Measurements from ENCODE around the gene PLXNA4. TPM values are rescaled to one million over a fixed set of nuclear protein-coding genes. Genes with fewer than 3 reads are reported as not detected.

The PLXNA4 gene
- total and polyA plus RNA-seq, 10 donors: 0.15 to 14.7 (median 8.7) TPM

- intact Hi-C loops (cut with DNase I; ENCODE audit: low total_unique reads): no loop called here
Observed at GRCh38 chr7:132202541-132202940, 373.7 kb downstream of the PLXNA4 start.

GRCh38 chr7:132200141-132200540, 376.1 kb downstream of the PLXNA4 start:
- H3K4me1 ChIP-seq: no peaks in the 10 kb centered on the region
- no peak overlapping the region for H3K4me3 ChIP-seq
- TF ChIP-seq POLR2A (IDR thresholded peaks at IDR 0.05) (no peak), POLR2AphosphoS5 (IDR thresholded peaks at IDR 0.05) (no peak), CTCF (IDR thresholded peaks at IDR 0.05 in 8 of 11, conservative IDR thresholded peaks at IDR 0.05 in 3 of 11) (no peak)
- H3K27ac ChIP-seq: no peak overlapping the region
- 76 to 90% (median 88%) methylated on average over 4 of the region's 4 CpGs for WGBS, 5 donors
- H3K36me3 ChIP-seq: peaks cover 0 to 17% (median 0%) of the 10 kb centered on the region in 6 donors
- no peak for DNase-seq
- H3K9me3 ChIP-seq: no peaks in the 10 kb centered on the region
- no peaks in the 10 kb centered on the region for H3K27me3 ChIP-seq (replicated peaks in 1 of 7)
- intact Hi-C loops (cut with DNase I; ENCODE audit: low total_unique reads): no loop called here

More at GRCh38 chr7:132202541-132202940, 373.7 kb downstream of the PLXNA4 start:
- Histone ChIP-seq H3K4me3 (no peak overlapping the region), H3K27ac (no peak overlapping the region), H3K9me3 (no peaks in the 10 kb centered on the region), H3K36me3 (peaks cover 0 to 17% (median 0%) of the 10 kb centered on the region in 6 donors), H3K27me3 (replicated peaks in 1 of 7) (no peaks in the 10 kb centered on the region), H3K4me1 (no peaks in the 10 kb centered on the region)
- WGBS, 5 donors: 81 to 93% (median 90%) methylated on average over 3 to 9 of the region's 9 CpGs
- DNase-seq: no peak
- TF ChIP-seq POLR2AphosphoS5 (IDR thresholded peaks at IDR 0.05): no peak
- TF ChIP-seq POLR2A (IDR thresholded peaks at IDR 0.05): no peak

GRCh38 chr7:132199626-132200025, 376.6 kb downstream of the PLXNA4 start:
- intact Hi-C loops (cut with DNase I; ENCODE audit: low total_unique reads): no loop called here
- TF ChIP-seq POLR2A (IDR thresholded peaks at IDR 0.05): no peak
- TF ChIP-seq POLR2AphosphoS5 (IDR thresholded peaks at IDR 0.05): no peak
- no peak for TF ChIP-seq CTCF (IDR thresholded peaks at IDR 0.05 in 8 of 11, conservative IDR thresholded peaks at IDR 0.05 in 3 of 11)
- H3K36me3 ChIP-seq: peaks cover 0 to 17% (median 0%) of the 10 kb centered on the region in 6 donors
- no peaks in the 10 kb centered on the region for H3K9me3 ChIP-seq
- WGBS, 5 donors: 71 to 91% (median 89%) methylated on average over 2 of the region's 2 CpGs
- no peaks in the 10 kb centered on the region for H3K27me3 ChIP-seq (replicated peaks in 1 of 7)
- H3K27ac ChIP-seq: no peak overlapping the region
- no peak for DNase-seq
- H3K4me1 ChIP-seq: no peaks in the 10 kb centered on the region
- no peak overlapping the region for H3K4me3 ChIP-seq

- intact Hi-C loops (cut with DNase I; ENCODE audit: low total_unique reads): no loop called here
- DNase-seq: no peak
- TF ChIP-seq CTCF (IDR thresholded peaks at IDR 0.05 in 8 of 11, conservative IDR thresholded peaks at IDR 0.05 in 3 of 11) (no peak), POLR2AphosphoS5 (IDR thresholded peaks at IDR 0.05) (no peak)
Observed at GRCh38 chr7:132197772-132198171, 378.5 kb downstream of the PLXNA4 start.

GRCh38 chr7:132193898-132194297, 382.4 kb downstream of the PLXNA4 start:
- no peak overlapping the region for H3K4me3 ChIP-seq
- H3K36me3 ChIP-seq: peaks cover 0 to 14% (median 0%) of the 10 kb centered on the region in 6 donors
- intact Hi-C loops (cut with DNase I; ENCODE audit: low total_unique reads): no loop called here
- 78 to 94% (median 84%) methylated on average over 4 to 5 of the region's 5 CpGs for WGBS, 5 donors
- no peaks in the 10 kb centered on the region for H3K27me3 ChIP-seq (replicated peaks in 1 of 7)
- H3K9me3 ChIP-seq: no peaks in the 10 kb centered on the region
- TF ChIP-seq POLR2AphosphoS5 (IDR thresholded peaks at IDR 0.05): no peak
- no peak for TF ChIP-seq CTCF (IDR thresholded peaks at IDR 0.05 in 8 of 11, conservative IDR thresholded peaks at IDR 0.05 in 3 of 11)
- TF ChIP-seq POLR2A (IDR thresholded peaks at IDR 0.05): no peak
- no peak overlapping the region for H3K27ac ChIP-seq
- no peaks in the 10 kb centered on the region for H3K4me1 ChIP-seq
- DNase-seq: no peak

More at GRCh38 chr7:132197772-132198171, 378.5 kb downstream of the PLXNA4 start:
- H3K4me1 ChIP-seq: no peaks in the 10 kb centered on the region
- H3K4me3 ChIP-seq: no peak overlapping the region
- no peak overlapping the region for H3K27ac ChIP-seq
- H3K36me3 ChIP-seq: peaks cover 0 to 23% (median 0%) of the 10 kb centered on the region in 6 donors
- WGBS, 5 donors: 91 to 100% (median 96%) methylated on average over 2 of the region's 2 CpGs
- H3K27me3 ChIP-seq (replicated peaks in 1 of 7): no peaks in the 10 kb centered on the region
- no peaks in the 10 kb centered on the region for H3K9me3 ChIP-seq
